ENCODE results near the gene PEF1.

The PEF1 gene

DNA sequence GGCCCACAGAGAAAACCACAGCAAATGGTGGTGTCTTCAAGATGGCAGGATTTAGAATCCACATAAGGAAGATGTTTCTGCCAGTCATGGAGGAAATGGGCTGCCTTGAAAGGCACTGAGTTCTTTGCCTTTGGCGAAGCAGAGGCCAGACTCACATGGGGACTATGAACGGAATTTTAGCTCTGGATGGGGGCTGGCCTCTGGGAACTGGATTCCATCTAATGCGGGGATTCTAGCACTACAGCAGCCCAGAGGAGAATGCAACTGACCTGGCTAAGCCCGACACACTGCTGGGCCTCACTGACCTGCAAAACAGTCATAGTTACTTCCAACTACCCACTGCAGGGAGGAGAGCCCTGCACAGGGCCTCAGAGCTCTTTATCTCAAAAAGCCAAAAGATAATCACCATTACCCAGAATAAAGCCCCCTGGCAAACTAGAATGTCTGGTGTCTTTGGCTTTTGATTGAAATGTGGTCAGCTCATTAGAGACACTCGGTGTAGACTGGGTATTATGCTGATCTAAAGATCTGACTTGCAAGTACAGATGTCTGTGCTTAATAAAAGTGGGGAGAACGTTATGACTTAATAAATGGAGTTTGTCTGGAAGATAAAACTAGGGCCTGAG, 15.6 kb downstream of the PEF1 start:
- DNase-seq (ENCODE audit: low read depth, low spot score) = peak; percentile 50

DNA sequence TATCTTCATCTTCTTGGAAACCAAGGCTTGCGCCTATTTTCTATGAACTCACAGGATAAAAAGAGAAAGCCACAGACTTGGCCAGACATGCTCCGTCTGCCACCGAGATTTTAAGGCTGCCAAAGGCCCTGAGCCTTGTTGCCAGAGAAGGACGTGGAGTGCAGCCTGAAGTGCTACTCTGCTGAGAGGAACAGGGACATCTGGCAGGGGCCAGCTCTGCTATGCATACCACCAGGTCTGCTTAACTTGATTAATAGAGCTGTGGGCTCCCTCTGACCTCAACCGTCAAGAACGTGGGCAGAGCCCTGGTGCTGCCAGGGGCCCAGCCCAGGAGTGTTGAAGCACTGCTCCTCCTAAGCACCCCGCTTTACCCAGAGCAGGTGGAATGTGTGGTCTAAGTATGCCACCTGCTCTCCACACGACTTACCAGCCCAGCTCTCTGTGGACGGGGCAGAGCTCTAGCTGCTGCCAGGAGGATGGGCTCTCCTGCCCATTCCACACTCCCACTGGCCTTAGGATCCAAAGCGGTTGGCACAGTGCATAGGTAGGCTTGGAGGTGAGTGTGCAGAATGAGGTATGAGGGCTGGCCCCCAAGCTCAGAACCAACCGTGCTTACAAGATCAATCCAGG, 16.6 kb downstream of the PEF1 start:
- peak; percentile 88 for DNase-seq (ENCODE audit: low read depth, low spot score)

DNA sequence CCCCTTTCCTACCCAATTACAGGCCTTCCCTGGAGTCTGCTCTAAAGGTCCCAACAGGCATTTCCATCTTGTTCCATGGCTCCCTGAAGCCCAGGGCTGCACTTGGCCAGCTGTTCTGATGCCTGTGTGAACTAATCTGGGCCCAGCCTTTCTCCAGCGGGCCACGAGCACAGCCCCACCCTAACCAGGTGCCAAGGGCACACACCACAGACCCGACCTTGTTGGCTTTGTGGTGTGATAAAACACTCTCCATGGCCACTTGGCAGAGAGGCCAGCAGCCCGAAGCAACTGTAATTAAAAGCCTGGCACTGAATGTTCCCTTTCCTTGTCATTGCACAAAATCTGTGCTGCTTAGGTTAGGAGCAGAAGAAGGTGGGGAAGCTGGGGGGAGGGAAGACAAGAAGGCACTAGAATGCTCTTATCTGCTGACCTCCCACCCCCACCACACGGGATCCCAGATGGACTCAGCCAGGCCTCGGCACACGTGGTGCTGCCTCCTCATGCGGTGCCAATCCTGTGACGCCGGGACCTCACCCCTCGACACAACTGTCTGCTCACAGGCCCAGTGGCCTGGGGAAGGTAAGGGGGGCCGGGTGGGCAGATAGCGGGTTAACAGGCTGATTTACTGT, 17.3 kb downstream of the PEF1 start:
- no peak for DNase-seq (ENCODE audit: low read depth, low spot score)

DNA sequence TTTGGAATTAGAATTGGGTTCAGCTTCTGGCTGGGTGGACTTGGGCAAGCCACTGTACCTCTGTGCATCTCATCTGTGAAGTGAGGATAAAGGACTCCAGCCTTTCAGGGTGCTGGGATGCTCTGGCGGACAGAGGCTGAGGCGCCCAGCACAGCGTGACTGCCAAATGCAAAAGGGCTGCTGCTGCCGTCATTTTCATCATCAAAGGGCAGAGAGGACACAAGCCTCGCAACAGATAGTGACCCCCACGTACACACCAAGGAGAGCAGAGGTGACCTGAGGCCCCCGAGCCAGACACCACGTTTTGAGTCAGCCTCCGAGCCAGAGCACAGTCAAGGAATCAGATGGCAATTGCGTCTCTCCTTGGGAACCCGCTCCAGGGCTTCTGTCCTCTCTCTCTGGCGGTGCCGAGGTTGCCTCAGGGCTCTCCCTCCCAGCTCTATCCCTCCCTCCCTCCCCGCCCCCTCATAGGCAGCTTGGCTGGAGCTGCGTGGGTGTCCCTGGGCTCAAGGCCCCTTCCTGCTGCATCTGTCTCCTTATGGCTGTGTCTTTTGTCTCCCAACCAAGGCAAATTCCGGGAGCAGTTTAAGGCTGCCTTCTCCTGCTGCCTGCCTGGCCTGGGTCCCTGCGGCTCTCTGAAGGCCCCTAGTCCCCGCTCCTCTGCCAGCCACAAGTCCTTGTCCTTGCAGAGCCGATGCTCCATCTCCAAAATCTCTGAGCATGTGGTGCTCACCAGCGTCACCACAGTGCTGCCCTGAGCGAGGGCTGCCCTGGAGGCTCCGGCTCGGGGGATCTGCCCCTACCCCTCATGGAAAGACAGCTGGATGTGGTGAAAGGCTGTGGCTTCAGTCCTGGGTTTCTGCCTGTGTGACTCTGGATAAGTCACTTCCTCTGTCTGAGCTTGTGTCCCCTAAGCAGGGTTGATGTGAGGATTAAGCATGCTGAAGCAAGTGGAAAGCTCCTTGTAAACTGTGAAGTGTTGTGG, 18.2 kb downstream of the PEF1 start:
- DNase-seq (ENCODE audit: low read depth, low spot score) = peak; percentile 54

DNA sequence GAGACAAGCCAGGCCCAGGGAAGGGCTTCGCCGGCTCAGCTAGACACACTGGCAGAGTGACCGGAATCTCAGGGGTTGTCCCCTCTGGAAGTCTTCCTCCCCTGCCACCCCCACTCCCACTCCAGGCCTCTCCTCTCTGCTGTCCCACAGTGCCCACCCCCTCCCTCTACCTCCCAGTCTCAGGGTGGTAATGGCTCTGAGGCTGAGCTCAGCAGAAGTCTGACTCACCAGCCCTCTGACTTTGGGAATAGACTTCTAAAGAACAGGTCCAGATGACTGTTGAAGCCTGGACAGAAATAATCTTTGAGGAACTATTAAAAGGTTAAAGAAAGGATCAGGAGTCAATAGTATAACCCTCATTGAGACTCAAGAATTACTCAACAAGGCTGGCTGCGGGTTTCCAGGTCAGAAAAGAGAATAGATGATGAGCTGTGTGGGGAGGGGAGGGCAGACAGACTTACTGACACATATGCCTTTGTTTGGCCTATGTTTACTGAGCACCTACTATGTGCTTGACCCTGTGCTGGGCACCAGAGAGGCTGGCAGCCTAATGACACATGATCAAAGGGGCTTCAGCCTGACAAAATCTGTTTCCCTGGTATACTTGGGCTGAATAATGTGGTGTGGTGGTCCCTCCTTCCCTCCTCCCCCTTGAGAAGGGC, 19.0 kb downstream of the PEF1 start:
- DNase-seq (ENCODE audit: low read depth, low spot score) = peak; percentile 74

DNA sequence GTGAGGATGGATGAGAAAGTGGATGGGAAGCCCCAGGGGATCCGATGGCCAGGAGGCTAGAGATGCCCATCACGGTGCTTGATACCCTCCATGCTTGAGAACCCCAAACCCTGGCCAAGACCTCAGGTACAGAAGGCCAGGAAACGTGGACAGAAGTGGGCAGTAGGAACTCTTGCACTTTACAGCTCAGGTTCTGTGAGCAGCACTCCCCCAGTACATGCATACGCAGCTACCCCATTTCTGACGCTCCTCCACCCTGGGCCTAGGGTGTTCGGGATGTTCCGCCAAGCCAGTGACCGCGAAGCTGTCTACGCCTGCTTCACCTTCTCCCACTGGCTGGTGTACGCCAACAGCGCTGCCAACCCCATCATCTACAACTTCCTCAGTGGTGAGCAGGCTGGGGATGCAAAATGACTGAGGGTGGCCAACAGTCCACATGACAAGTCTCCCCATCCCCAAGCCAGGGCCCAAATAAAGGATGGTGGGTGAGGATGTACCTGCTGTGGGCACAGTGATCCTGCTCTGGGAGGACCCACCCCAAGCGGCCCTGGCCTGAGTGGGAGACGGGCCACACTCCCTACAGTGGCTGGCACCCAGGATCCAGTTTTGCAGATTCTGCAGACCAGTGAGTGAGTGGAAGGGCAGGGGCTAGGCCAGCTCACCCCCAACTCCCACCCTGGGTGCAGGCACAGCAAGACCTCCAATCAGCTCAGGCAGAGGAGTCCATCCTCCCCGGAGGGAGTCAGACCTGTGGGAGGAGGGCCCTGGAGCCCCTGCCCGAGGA, 19.8 kb downstream of the PEF1 start:
- DNase-seq (ENCODE audit: low read depth, low spot score) = no peak

DNA sequence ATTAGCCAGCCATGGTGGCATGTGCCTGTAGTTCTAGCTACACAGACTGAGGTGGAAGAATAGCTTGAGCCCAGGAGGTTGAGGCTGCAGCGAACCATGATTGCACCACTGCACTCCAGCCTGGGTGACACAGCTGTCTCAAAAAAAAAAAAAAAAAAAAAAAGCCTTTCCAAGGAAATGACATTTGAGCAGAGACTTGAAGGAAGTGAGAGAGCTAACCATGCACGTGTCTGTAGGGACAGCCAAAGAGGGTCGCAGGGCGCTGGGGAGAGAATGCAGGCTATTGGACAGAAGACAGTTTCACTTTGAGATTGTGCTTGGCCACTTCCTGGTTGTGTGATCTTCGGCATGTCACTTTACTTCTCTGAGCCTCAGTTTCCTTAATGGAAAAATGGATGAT, 20.4 kb downstream of the PEF1 start:
- DNase-seq (ENCODE audit: low read depth, low spot score) = no peak

DNA sequence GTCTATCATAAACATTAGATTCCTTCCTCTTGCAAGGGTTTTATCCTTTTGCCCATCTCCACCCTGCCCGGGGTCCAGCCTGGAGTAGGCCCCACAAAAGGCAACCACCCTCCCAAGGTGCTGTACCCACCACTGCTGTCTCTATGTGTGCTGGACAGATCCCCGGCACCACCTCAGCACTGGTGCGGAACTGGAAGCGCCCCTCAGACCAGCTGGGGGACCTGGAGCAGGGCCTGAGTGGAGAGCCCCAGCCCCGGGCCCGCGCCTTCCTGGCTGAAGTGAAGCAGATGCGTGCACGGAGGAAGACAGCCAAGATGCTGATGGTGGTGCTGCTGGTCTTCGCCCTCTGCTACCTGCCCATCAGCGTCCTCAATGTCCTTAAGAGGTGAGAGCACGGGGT, 21.3 kb downstream of the PEF1 start:
- DNase-seq (ENCODE audit: low read depth, low spot score) = no peak

DNA sequence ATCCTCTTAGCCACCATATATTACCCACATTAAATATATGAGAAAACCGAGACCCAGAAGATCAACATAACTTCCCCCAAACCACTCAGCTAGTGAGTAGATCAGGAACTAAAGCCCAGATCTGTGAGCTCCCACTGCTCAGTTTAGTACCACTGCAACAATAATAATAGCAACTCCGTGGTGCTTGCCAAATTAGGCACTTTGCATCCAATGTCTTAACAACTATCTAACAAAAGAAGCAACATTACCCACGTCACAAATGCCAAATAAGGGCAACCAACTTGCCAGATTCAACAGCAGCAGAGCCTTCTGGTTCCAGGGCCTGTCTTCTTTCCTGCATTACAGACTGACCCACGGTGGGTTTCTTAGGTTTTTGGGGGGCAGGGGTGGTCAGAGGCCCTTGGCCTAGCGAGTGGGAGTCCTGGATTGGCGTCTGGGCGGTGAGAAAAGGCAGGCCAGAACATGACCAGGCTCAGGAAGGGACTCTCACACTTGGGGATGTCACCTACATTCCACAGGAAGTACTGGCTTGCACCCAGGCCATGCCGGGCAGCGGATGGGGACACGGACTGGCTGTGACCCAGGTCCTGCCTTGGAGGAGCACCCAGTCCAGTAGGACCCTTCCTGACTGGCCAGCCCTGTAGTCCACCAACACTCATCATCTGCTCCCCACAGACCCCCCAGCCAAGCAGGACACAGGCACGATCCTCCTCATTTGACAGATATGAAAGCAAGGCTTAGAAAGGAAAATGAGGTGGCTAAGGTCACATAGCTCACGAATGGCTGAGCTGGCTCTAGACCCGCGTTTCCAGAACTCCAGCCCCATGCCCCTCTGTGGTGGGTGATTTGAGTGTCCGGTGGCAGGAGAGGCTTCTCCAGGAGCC, 22.6 kb downstream of the PEF1 start:
- DNase-seq (ENCODE audit: low read depth, low spot score) = no peak

DNA sequence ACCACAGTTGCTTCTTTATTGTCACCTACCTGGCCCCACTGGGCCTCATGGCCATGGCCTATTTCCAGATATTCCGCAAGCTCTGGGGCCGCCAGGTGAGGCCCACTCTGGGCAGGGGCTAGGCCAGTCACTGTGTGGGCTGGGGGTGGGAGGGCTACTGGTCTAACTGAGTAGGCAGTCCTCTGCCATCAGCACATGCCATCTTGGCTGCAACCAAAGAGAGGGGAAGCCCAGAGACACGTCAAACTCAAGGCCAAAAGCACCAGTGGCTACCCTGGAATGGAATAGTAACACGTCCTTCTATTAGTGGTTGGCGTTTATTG, 23.2 kb downstream of the PEF1 start:
- no peak for DNase-seq (ENCODE audit: low read depth, low spot score)

DNA sequence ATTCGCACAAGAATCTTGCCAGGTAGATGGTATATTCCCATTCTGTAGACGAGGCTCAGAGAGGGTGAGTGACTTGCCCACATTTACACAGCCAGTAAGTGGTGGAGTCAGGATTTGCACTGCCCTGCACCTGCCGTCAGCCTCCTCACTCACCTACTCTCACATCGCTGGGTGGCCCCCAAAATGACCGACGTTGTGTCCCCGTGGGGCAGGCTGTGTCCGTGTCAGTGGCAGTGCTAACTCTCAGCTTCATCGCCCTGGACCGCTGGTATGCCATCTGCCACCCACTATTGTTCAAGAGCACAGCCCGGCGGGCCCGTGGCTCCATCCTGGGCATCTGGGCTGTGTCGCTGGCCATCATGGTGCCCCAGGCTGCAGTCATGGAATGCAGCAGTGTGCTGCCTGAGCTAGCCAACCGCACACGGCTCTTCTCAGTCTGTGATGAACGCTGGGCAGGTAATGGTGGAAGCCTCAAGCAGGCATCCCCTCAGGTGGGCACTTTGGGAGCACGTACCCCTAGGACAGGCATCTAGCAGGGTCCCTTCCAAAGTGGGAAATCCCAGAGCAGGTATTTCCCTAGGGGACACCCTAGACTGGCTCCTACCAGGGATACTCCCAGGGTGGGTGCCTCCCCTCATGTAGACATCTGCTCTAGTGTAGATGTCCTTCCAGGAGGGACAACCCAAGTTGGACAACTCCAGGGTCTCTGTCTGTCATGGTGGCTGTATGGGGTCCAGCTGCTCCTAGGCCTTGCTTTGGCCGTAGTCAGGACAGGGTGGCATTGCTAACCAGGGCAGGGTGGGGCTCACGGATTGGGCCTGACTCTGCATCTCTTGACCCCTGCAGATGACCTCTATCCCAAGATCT, 23.8 kb downstream of the PEF1 start:
- no peak for DNase-seq (ENCODE audit: low read depth, low spot score)

DNA sequence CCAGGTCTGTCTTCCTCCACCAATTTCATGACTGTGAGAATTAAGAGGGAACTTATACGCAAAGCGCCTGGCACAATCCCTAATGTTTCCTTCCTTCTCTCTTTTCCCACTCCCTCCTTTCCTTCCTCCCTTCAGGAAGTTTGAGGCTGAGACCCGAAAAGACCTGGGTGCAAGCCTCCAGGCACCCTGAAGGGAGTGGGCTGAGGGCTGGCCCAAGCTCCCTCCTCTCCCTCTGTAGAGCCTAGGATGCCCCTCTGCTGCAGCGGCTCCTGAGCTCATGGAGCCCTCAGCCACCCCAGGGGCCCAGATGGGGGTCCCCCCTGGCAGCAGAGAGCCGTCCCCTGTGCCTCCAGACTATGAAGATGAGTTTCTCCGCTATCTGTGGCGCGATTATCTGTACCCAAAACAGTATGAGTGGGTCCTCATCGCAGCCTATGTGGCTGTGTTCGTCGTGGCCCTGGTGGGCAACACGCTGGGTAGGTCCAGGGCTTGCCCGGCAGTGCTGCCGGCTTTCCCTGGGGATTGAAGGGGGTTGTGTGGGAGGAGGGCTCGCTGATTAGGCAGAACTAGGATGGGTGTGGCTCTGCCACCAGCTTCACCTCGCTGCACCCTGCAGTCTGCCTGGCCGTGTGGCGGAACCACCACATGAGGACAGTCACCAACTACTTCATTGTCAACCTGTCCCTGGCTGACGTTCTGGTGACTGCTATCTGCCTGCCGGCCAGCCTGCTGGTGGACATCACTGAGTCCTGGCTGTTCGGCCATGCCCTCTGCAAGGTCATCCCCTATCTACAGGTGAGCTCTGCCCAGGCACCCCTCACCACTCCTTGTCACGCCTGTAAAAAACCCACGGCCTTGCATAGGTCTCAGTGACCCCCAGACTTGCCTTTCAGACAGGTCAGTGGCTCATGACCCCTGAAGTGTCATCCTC, 25.5 kb downstream of the PEF1 start:
- no peak for DNase-seq (ENCODE audit: low read depth, low spot score)

DNA sequence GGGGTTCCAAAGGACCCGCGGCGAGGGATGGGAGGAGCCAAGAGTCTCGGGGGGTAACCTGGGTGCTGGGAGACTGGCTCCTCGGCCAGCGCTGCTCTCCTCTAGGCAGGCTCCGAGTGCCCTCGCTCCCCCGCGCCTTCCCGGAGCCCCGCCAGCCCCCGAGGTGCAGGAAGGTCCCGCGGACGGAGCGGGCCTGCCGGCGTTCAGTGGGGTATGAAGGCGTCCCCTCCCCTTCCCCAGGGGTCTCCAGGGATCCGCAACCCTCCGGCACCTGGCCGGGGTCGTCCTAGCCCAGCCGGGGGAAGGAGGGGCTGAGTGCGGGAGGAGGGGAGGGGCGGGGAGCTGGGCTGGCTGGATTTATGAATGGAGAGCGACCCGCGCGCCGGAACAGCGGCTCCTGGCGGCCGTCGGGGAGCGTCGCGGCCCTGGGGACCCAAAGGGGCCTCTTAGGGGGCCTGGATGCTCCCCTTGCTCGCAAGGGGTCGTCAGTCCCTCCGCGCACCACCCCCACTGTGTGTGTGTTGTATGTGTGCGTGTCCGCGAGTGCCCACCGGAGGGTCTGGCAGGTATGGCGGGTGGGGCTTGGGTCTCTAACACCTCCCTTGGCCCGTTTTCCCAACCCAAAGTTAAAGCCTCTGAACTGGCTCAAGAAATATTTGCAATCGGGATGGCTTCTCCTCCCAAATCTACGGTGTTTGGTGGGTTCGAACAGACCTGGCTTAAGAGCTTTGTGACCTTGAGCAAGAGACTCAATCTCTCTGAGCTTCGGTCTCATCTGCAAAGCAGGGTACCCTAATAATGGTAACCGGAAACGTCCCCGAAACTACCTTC, 26.5 kb downstream of the PEF1 start:
- DNase-seq (ENCODE audit: low read depth, low spot score) = peak; percentile 83

DNA sequence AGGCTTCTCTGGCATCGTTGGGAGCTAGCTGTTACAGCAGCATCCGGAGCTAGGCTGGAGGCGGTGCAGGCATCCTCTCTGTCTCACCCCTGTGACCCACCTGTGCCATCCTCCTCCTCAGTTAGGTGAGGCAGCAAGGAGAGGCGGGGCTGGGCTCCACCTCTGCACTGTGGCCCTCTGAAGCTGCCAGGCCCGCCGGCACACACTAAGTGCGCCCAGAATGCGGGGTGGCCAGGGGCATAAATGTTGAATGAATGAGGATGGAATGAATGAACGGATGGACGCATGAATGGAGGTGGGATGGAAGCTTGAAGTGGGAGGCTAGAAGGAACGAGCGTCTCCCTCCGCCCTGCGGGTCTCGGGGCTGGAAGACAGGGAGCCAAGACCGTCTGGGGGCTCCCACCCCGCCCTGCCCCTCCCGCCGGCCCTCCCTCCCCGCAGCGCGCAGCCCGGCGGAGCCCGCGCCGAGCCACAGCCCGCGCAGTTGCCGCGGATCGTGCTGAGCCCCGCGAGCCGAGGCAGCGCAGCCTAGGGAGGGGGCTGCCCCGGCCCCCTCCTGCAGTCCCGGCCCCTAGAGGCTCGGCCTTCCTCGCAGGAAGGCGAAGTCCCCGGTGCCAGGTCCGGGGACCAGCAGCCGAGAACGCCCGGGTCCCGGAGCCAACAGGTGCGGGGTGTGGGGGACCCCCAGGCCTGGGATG, 27.3 kb downstream of the PEF1 start, which contains the start of gene HCRTR1:
Gene HCRTR1, plus strand, starts transcription at position 472 of the 698 bp plus-strand sequence. CDS start 1,504 bp downstream, outside the sequence.
- DNase-seq (ENCODE audit: low read depth, low spot score) = no peak

DNA sequence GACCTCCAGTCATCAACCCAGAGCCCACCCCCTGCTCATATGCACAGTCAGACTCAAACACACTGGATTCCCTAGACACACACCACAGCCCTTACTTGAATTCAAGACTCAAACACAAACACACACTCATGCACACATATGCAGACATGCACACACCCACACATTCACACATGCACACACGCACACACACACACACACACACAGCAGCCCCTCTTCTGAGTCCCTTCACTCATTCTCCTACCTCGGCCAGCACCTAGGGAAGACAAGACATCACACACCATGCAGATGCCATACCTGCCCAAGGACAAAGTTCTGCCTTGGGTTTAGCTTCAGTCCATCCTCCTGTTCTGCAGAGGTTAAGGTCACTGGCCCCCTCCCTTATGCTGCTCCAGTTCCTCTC, 28.7 kb downstream of the PEF1 start:
- no peak for DNase-seq (ENCODE audit: low read depth, low spot score)

DNA sequence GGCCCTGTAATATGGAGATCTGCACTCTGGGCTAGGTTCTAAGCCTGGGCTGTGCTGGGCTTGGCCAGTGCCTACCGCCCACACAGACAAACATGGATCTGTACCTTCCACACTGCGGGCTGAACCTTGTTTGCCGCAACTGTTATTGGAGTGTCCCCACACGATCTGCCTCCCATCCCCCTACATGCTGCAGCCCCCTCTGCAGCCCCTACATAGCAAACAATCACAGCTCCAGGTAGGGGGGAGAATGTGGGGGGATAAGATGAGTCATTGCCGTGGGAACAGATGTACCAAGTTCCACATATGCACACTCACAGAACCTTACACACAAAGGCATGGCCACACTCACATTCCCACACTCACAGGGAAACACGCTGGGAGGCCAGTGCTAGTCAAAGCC, 29.3 kb downstream of the PEF1 start:
- peak; percentile 38 for DNase-seq (ENCODE audit: low read depth, low spot score)
